ENCODE measurements around the gene PCDHGA10. TPM values are rescaled to one million over a fixed set of nuclear protein-coding genes. Genes with fewer than 3 reads are reported as not detected.

PCDHGA10 gene
- total and polyA plus RNA-seq, 5 donors from 2014 or later, result not detected

DNA sequence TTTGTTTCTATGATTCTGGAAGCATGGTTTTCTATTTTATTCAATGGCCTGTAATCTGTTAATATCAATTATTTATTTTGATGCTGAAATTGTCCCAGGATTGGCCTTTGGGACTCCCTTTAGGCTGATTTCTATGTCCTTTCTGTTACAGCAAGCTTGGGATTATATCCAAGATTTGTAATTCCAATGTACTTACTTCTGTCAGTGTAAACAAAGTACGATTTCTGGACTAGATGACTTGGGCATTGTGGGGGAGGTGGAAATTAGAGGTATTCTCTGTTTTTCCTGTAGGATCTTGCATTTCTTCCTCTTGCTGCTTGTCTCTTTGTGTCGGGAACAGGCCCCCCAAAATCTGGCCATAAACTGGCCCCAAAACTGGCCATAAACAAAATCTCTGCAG, 21.2 kb downstream of the PCDHGA10 start:
- peaks cover 0 to 34% (median 5%) of the 10 kb centered on the region in 7 donors for H3K9me3 Mint-ChIP-seq
- H3K27me3 ChIP-seq (ENCODE audit: control insufficient read depth, insufficient read depth, low read length), result peaks cover 13% of the 10 kb centered on the region
- H3K4me1 Mint-ChIP-seq, result peaks cover 3 to 19% (median 4%) of the 10 kb centered on the region in 4 donors
- H3K36me3 ChIP-seq (ENCODE audit: control insufficient read depth, insufficient read depth, low read length), result no peaks in the 10 kb centered on the region
- ATAC-seq (ENCODE audit: low read depth in 2 of 2) (no peak), DNase-seq (no peak)
- no peak overlapping the region for H3K4me3 ChIP-seq (ENCODE audit: low read depth, low read length)
- H3K4me3 Mint-ChIP-seq, result no peak overlapping the region
- peaks cover 10% of the 10 kb centered on the region for H3K36me3 Mint-ChIP-seq
- H3K4me1 ChIP-seq (ENCODE audit: control insufficient read depth, insufficient read depth, low read length, poor library complexity, severe bottlenecking), result no peaks in the 10 kb centered on the region
- peaks cover 6 to 21% of the 10 kb centered on the region in 2 experiments for H3K9me3 ChIP-seq (ENCODE audit: control insufficient read depth in 2 of 2, low read length in 2 of 2)
- H3K27me3 Mint-ChIP-seq, result peaks cover 30% of the 10 kb centered on the region
- no peak overlapping the region for H3K27ac ChIP-seq (ENCODE audit: insufficient read depth, low read length, poor library complexity, severe bottlenecking)
- no peak overlapping the region for H3K27ac Mint-ChIP-seq

DNA sequence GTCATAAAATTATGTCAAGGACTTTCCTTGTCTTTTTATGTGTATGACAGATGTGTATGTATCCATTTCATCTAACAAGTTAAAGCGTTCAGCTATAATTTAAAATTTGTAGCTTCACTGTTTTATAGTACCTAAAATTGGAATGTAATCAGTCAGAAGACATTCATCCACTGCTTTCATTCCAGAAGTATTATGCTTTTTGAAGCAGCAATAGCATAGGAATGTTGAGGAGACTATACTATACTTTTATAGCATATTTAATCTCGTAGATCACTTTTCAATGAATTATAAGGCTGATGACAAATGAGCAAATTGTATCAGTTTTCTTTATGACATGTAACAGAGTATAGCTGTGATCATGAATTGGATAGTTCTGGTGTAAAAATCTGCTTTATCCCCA, 24.4 kb downstream of the PCDHGA10 start:
- peaks cover 3% of the 10 kb centered on the region for H3K27me3 ChIP-seq (ENCODE audit: control insufficient read depth, insufficient read depth, low read length)
- peaks cover 25% of the 10 kb centered on the region for H3K27me3 Mint-ChIP-seq
- no peak for ATAC-seq (ENCODE audit: low read depth in 2 of 2)

DNA sequence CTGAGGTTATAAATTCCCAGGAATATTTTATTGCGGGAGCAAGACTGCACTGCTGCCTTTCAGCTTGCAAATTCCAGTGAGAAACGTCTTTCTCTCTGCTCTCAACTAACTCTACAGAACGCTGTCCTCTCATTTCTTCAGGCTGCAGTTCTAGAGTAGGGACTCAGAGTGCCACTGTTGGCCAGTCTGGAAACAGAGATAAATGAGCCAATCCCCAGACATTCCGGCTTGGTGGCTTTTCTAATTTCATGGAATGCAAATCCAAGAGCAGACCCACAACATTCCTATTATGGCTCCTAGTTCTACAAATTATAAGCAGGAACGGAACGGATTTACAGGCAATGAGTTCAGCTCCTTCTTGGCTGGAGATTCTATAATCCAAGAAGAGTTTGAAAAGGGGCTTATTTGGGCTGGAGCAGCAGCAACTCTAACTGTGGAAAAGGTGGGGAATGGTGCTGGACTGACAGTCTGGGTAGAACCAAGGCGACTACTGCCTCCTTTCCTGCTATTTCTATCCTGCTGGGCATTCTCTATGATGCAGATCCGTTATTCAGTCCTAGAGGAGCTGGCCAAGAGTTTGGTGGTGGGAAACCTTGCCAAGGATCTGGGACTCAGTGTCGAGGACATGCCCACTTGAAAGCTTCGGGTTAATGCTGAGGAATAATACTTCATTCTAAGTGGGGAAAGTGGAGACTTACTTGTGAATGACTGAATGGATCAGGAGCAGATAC, 26.8 kb downstream of the PCDHGA10 start:
- peaks cover 3% of the 10 kb centered on the region for H3K27me3 ChIP-seq (ENCODE audit: control insufficient read depth, insufficient read depth, low read length)
- H3K27ac ChIP-seq (ENCODE audit: insufficient read depth, low read length, poor library complexity, severe bottlenecking), result no peak overlapping the region
- ATAC-seq (ENCODE audit: low read depth in 2 of 2) (no peak), DNase-seq (no peak)
- no peaks in the 10 kb centered on the region for H3K9me3 ChIP-seq (ENCODE audit: control insufficient read depth in 2 of 2, low read length in 2 of 2)
- Mint-ChIP-seq H3K27me3 (peaks cover 11% of the 10 kb centered on the region), H3K27ac (no peak overlapping the region), H3K4me1 (no peaks in the 10 kb centered on the region), H3K36me3 (no peaks in the 10 kb centered on the region), H3K9me3 (peaks cover 0 to 6% (median 2%) of the 10 kb centered on the region in 7 donors), H3K4me3 (no peak overlapping the region)
- H3K4me1 ChIP-seq (ENCODE audit: control insufficient read depth, insufficient read depth, low read length, poor library complexity, severe bottlenecking), result no peaks in the 10 kb centered on the region
- no peaks in the 10 kb centered on the region for H3K36me3 ChIP-seq (ENCODE audit: control insufficient read depth, insufficient read depth, low read length)
- H3K4me3 ChIP-seq (ENCODE audit: low read depth, low read length), result no peak overlapping the region

More for the DNA sequence above, 24.4 kb downstream of the PCDHGA10 start:
- Mint-ChIP-seq H3K27ac (no peak overlapping the region), H3K4me3 (no peak overlapping the region), H3K36me3 (no peaks in the 10 kb centered on the region), H3K9me3 (peaks cover 0 to 17% (median 3%) of the 10 kb centered on the region in 7 donors), H3K4me1 (peaks cover 0 to 1% (median under 1%) of the 10 kb centered on the region in 4 donors)
- H3K4me1 ChIP-seq (ENCODE audit: control insufficient read depth, insufficient read depth, low read length, poor library complexity, severe bottlenecking), result no peaks in the 10 kb centered on the region
- peaks cover 0 to 1% of the 10 kb centered on the region in 2 experiments for H3K9me3 ChIP-seq (ENCODE audit: control insufficient read depth in 2 of 2, low read length in 2 of 2)
- no peak overlapping the region for H3K4me3 ChIP-seq (ENCODE audit: low read depth, low read length)
- no peak for DNase-seq
- no peak overlapping the region for H3K27ac ChIP-seq (ENCODE audit: insufficient read depth, low read length, poor library complexity, severe bottlenecking)
- no peaks in the 10 kb centered on the region for H3K36me3 ChIP-seq (ENCODE audit: control insufficient read depth, insufficient read depth, low read length)

- no peaks in the 10 kb centered on the region for H3K36me3 Mint-ChIP-seq
These were observed 27.6 kb downstream of the PCDHGA10 start for GRCh38 chr5:141440341-141440740.

DNA sequence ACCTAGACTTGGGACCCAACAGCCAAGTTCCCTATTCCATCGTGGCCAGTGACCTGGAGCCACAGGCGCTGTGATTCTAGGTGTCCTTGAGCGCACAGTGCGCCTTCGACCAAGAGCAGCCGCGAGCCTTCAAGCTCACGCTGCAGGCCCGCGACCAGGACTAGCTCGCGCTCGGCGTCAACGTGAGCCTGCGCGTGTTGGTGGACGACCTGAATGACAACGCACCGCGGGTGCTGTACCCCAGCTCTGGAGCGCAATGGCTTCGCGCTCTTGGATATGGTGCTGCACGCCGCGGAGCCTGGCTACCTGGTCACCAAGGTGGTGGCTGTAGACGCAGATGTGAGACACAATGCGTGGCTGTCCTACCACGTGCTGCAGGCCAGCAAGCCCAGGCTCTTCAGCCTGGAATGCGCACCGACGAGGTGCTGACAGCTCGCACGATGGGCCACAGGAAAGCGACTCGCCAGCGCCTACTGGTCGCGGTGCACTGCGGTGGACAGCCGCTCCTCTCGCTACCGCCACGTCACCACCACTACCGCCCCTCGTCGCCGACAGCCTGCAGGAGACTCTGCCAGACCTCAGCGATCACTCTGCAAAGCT, 28.9 kb downstream of the PCDHGA10 start:
- no peak for ATAC-seq (ENCODE audit: low read depth in 2 of 2)
- peaks cover 0 to 3% (median 2%) of the 10 kb centered on the region in 7 donors for H3K9me3 Mint-ChIP-seq
- no peak overlapping the region for H3K27ac Mint-ChIP-seq
- no peak overlapping the region for H3K4me3 Mint-ChIP-seq
- no peaks in the 10 kb centered on the region for H3K4me1 ChIP-seq (ENCODE audit: control insufficient read depth, insufficient read depth, low read length, poor library complexity, severe bottlenecking)
- no peaks in the 10 kb centered on the region for H3K4me1 Mint-ChIP-seq
- H3K36me3 ChIP-seq (ENCODE audit: control insufficient read depth, insufficient read depth, low read length), result no peaks in the 10 kb centered on the region
- DNase-seq, result no peak
- H3K27me3 Mint-ChIP-seq, result peaks cover 7% of the 10 kb centered on the region
- no peak overlapping the region for H3K4me3 ChIP-seq (ENCODE audit: low read depth, low read length)
- no peak overlapping the region for H3K27ac ChIP-seq (ENCODE audit: insufficient read depth, low read length, poor library complexity, severe bottlenecking)
- H3K36me3 Mint-ChIP-seq, result no peaks in the 10 kb centered on the region
- H3K27me3 ChIP-seq (ENCODE audit: control insufficient read depth, insufficient read depth, low read length), result peaks cover 3% of the 10 kb centered on the region
- H3K9me3 ChIP-seq (ENCODE audit: control insufficient read depth in 2 of 2, low read length in 2 of 2), result no peaks in the 10 kb centered on the region

More at GRCh38 chr5:141440341-141440740, 27.6 kb downstream of the PCDHGA10 start:
- no peaks in the 10 kb centered on the region for H3K4me1 ChIP-seq (ENCODE audit: control insufficient read depth, insufficient read depth, low read length, poor library complexity, severe bottlenecking)
- Mint-ChIP-seq H3K4me3 (no peak overlapping the region), H3K4me1 (no peaks in the 10 kb centered on the region), H3K9me3 (peaks cover 0 to 3% (median 2%) of the 10 kb centered on the region in 7 donors), H3K27ac (no peak overlapping the region), H3K27me3 (peaks cover 9% of the 10 kb centered on the region)
- no peaks in the 10 kb centered on the region for H3K9me3 ChIP-seq (ENCODE audit: control insufficient read depth in 2 of 2, low read length in 2 of 2)
- H3K27me3 ChIP-seq (ENCODE audit: control insufficient read depth, insufficient read depth, low read length), result peaks cover 3% of the 10 kb centered on the region
- ATAC-seq (ENCODE audit: low read depth in 2 of 2) (no peak), DNase-seq (no peak)
- no peak overlapping the region for H3K27ac ChIP-seq (ENCODE audit: insufficient read depth, low read length, poor library complexity, severe bottlenecking)
- no peak overlapping the region for H3K4me3 ChIP-seq (ENCODE audit: low read depth, low read length)
- H3K36me3 ChIP-seq (ENCODE audit: control insufficient read depth, insufficient read depth, low read length), result no peaks in the 10 kb centered on the region

DNA sequence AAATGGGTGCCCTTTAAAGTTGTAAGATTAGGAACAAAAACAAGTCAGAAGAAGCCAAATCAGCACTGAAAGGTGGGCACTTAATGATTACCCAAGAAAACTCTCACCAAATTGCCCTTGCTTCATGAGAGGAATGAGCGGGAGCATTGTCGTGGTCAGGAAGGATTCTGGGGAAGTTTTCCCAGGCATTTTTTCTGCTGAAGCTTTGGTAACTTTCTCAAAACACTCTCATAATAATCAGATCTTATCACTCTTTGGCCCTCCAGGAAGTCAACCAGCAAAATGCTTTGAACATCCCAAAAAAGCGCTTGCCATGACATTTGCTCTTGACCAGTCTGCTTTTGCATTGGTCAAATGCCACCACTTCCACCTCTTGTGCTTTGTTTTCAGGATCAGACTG, 52.6 kb downstream of the PCDHGA10 start:
- Histone ChIP-seq H3K4me3 (ENCODE audit: low read depth, low read length) (no peak overlapping the region), H3K4me1 (ENCODE audit: control insufficient read depth, insufficient read depth, low read length, poor library complexity, severe bottlenecking) (no peaks in the 10 kb centered on the region), H3K27ac (ENCODE audit: insufficient read depth, low read length, poor library complexity, severe bottlenecking) (no peak overlapping the region), H3K36me3 (ENCODE audit: control insufficient read depth, insufficient read depth, low read length) (no peaks in the 10 kb centered on the region), H3K27me3 (ENCODE audit: control insufficient read depth, insufficient read depth, low read length) (peaks cover 2% of the 10 kb centered on the region), H3K9me3 (ENCODE audit: control insufficient read depth in 2 of 2, low read length in 2 of 2) (no peaks in the 10 kb centered on the region)
- ATAC-seq (ENCODE audit: low read depth in 2 of 2), result no peak
- H3K9me3 Mint-ChIP-seq, result peaks cover 0 to 9% (median 3%) of the 10 kb centered on the region in 7 donors
- H3K27ac Mint-ChIP-seq, result no peak overlapping the region
- H3K36me3 Mint-ChIP-seq, result no peaks in the 10 kb centered on the region
- no peak for DNase-seq
- peaks cover 5% of the 10 kb centered on the region for H3K27me3 Mint-ChIP-seq
- no peak overlapping the region for H3K4me3 Mint-ChIP-seq
- no peaks in the 10 kb centered on the region for H3K4me1 Mint-ChIP-seq
